HG03196 (cell line): Measurements from ENCODE around the gene SLC35F3.

Experiments
- ATAC-seq: cut with Tn5 transposase; IDR thresholded peaks from one replicate; pipeline ENCODE4 v1.9.1; 2021; ENCODE audit not compliant: unreplicated experiment

Gene SLC35F3

GRCh38 chr1:234309598-234310459 is 405.4 kb downstream of the SLC35F3 start:
- peak; percentile 84 for ATAC-seq

- ATAC-seq, result no peak
These were observed 406.0 kb downstream of the SLC35F3 start for GRCh38 chr1:234310460-234310817.

GRCh38 chr1:234311414-234311813 is 406.9 kb downstream of the SLC35F3 start:
- ATAC-seq, result no peak

GRCh38 chr1:234313171-234313570 is 408.7 kb downstream of the SLC35F3 start:
- ATAC-seq, result no peak

- no peak for ATAC-seq
These were observed 410.6 kb downstream of the SLC35F3 start for GRCh38 chr1:234315091-234315541.

GRCh38 chr1:234315588-234315987 is 411.1 kb downstream of the SLC35F3 start:
- ATAC-seq, result no peak

- ATAC-seq, result no peak
These were observed 412.0 kb downstream of the SLC35F3 start for GRCh38 chr1:234316486-234316885.

- no peak for ATAC-seq
These were observed 412.5 kb downstream of the SLC35F3 start for GRCh38 chr1:234316937-234317336.

- ATAC-seq, result no peak
These were observed 415.6 kb downstream of the SLC35F3 start for GRCh38 chr1:234320069-234320468.

- ATAC-seq, result no peak
These were observed 416.1 kb downstream of the SLC35F3 start for GRCh38 chr1:234320549-234320948.

- ATAC-seq, result no peak
These were observed 416.8 kb downstream of the SLC35F3 start for GRCh38 chr1:234321231-234321630.

GRCh38 chr1:234322097-234322496 is 417.6 kb downstream of the SLC35F3 start:
- ATAC-seq, result no peak

GRCh38 chr1:234322979-234323378 is 418.5 kb downstream of the SLC35F3 start:
- no peak for ATAC-seq

GRCh38 chr1:234324821-234325220 is 420.3 kb downstream of the SLC35F3 start:
- ATAC-seq, result no peak

- ATAC-seq, result no peak
These were observed 421.5 kb downstream of the SLC35F3 start for GRCh38 chr1:234325878-234326496.

GRCh38 chr1:234326497-234327366 is 422.3 kb downstream of the SLC35F3 start:
- peak; percentile 67 for ATAC-seq

- no peak for ATAC-seq
These were observed 423.2 kb downstream of the SLC35F3 start for GRCh38 chr1:234327577-234328164.

GRCh38 chr1:234330843-234331215 is 426.4 kb downstream of the SLC35F3 start:
- no peak for ATAC-seq

GRCh38 chr1:234331507-234331906 is 427.0 kb downstream of the SLC35F3 start:
- ATAC-seq, result no peak

- ATAC-seq, result no peak
These were observed 431.9 kb downstream of the SLC35F3 start for GRCh38 chr1:234336359-234336758.

- no peak for ATAC-seq
These were observed 432.8 kb downstream of the SLC35F3 start for GRCh38 chr1:234337233-234337632.
